Osteoblast (primary cell): Measurements from ENCODE around the gene AUTS2. TPM values are rescaled to one million over a fixed set of nuclear protein-coding genes. Genes with fewer than 3 reads are reported as not detected.

Experiments
- DNase-seq: peaks from one replicate; pipeline ENCODE4 v3.0.0; 2011; ENCODE audit warnings: low spot score, mixed read lengths; ENCODE audit not compliant: insufficient read length; ENCODE audit errors: missing footprints
- H2AFZ ChIP-seq: 2 replicates; pipeline ENCODE4 v1.6.0; 2011; ENCODE audit warnings: mild to moderate bottlenecking, low read length
- H3K27ac ChIP-seq: 2 replicates; pipeline ENCODE4 v1.5.1; 2011; ENCODE audit warnings: mild to moderate bottlenecking, low read depth, low read length, moderate library complexity
- H3K27me3 ChIP-seq: 2 replicates; pipeline ENCODE4 v1.6.0; 2012; ENCODE audit warnings: mild to moderate bottlenecking, control low read depth, inconsistent platforms, low read length, moderate library complexity; ENCODE audit not compliant: insufficient read depth
- H3K36me3 ChIP-seq: 2 replicates; pipeline ENCODE4 v1.5.1; 2011; ENCODE audit warnings: mild to moderate bottlenecking, low read length, control low read depth, moderate library complexity; ENCODE audit not compliant: insufficient read depth
- H3K4me1 ChIP-seq: 2 replicates; pipeline ENCODE4 v1.5.1; 2011; ENCODE audit warnings: mild to moderate bottlenecking, low read length, control low read depth, moderate library complexity; ENCODE audit not compliant: insufficient read depth
- H3K4me2 ChIP-seq: 2 replicates; pipeline ENCODE4 v1.6.0; 2011; ENCODE audit warnings: mild to moderate bottlenecking, low read length; ENCODE audit not compliant: insufficient read depth
- H3K4me3 ChIP-seq: fragments of 200-600 bp; sonication (generic); 3 replicates; pipeline ENCODE4 v1.5.1; 2012; ENCODE audit warnings: mild to moderate bottlenecking, low read length, inconsistent platforms; ENCODE audit not compliant: insufficient read depth
- H3K79me2 ChIP-seq: 2 replicates; pipeline ENCODE4 v1.6.0; 2012; ENCODE audit warnings: mild to moderate bottlenecking, low read length, control low read depth, inconsistent platforms; ENCODE audit not compliant: insufficient read depth
- H3K9me3 ChIP-seq: 2 replicates; pipeline ENCODE4 v1.5.1; 2011; ENCODE audit warnings: low read depth, low read length, control low read depth
- H4K20me1 ChIP-seq: 2 replicates; pipeline ENCODE4 v1.6.0; 2012; ENCODE audit warnings: mild to moderate bottlenecking, low read length, control low read depth; ENCODE audit not compliant: insufficient read depth
- CTCF ChIP-seq: IDR thresholded peaks from 2 replicates; pipeline ENCODE4 v1.5.1; 2011; ENCODE audit warnings: mild to moderate bottlenecking, low read depth, low read length, moderate library complexity; ENCODE audit errors: extremely low read depth
- total RNA-seq: library from RNA; depleted of rRNA; stranded (reverse); fragments of >200 nt; gene quantifications from 2 replicates; pipeline ENCODE4 v1.2.3, GENCODE V29; 2012

Gene AUTS2
- total RNA-seq, 1 donor: 15.2 TPM

DNA sequence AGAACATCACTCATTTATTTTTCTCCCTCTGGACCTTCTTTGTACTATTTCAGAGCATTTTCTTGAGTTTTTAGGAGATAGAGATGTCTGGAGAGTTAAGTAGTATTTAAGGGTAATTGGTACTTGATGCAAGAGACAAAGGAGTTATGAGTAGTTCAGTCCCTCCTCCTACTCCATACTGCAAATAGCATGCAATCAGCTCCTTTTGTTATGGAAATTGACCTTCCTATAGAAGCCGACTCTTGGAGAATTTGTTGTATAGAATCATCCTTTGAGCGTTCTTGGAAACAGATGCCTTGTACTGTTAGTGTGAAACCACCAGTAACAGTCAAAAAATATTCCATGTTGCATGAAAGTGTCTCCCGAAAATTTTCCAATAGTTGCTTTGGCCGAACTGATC lies 1105.5 kb downstream of the AUTS2 start:
- no peak for DNase-seq
- no peak overlapping the region for H3K4me2 ChIP-seq
- no peaks in the 10 kb centered on the region for H3K9me3 ChIP-seq
- no peaks in the 10 kb centered on the region for H3K4me1 ChIP-seq
- H3K4me3 ChIP-seq: no peak overlapping the region
- TF ChIP-seq CTCF: no peak
- peaks cover 7% of the 10 kb centered on the region for H4K20me1 ChIP-seq
- no peak overlapping the region for H2AFZ ChIP-seq
- no peaks in the 10 kb centered on the region for H3K36me3 ChIP-seq
- no peak overlapping the region for H3K27ac ChIP-seq
- H3K27me3 ChIP-seq: no peaks in the 10 kb centered on the region
- H3K79me2 ChIP-seq: peaks cover 73% of the 10 kb centered on the region

DNA sequence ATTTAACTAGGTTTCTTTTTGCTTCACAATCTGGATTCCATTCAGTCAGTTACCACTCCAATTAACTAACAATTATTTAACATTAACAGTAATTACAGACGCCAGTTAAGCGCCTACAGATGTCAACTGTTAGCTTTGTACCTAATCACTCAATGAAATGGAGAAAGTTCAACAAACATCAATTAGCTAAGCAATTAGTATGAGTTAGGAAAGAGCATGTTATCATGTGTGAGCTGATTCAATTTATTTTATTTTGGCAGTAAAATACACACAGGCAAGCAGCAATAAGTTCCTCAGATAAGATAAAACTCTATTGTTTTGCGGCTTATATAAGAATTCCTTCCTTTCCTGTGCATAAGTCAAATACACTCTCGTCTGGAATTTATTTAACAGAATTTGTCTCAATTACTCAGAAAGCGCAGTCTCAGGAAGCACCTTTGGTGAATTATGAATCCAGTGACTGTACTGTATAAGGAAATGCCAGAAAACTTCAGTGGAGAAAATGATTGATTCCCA lies 1106.6 kb downstream of the AUTS2 start:
- Histone ChIP-seq H3K4me2 (no peak overlapping the region), H3K4me3 (no peak overlapping the region), H3K79me2 (peaks cover 70% of the 10 kb centered on the region), H4K20me1 (peaks cover 7% of the 10 kb centered on the region), H3K36me3 (no peaks in the 10 kb centered on the region), H3K27me3 (no peaks in the 10 kb centered on the region), H3K27ac (no peak overlapping the region), H3K4me1 (peaks cover 4% of the 10 kb centered on the region), H3K9me3 (no peaks in the 10 kb centered on the region), H2AFZ (no peak overlapping the region)
- no peak for DNase-seq
- TF ChIP-seq CTCF: no peak

GRCh38 chr7:70706204-70706603 lies 1107.9 kb downstream of the AUTS2 start:
- H3K4me1 ChIP-seq: peaks cover 14% of the 10 kb centered on the region
- H4K20me1 ChIP-seq: peaks cover 11% of the 10 kb centered on the region
- DNase-seq: no peak
- H3K9me3 ChIP-seq: no peaks in the 10 kb centered on the region
- H3K27me3 ChIP-seq: no peaks in the 10 kb centered on the region
- H2AFZ ChIP-seq: no peak overlapping the region
- H3K79me2 ChIP-seq: peaks cover 64% of the 10 kb centered on the region
- no peak for TF ChIP-seq CTCF
- H3K36me3 ChIP-seq: no peaks in the 10 kb centered on the region
- no peak overlapping the region for H3K27ac ChIP-seq
- H3K4me2 ChIP-seq: no peak overlapping the region
- H3K4me3 ChIP-seq: no peak overlapping the region

- peaks cover 14% of the 10 kb centered on the region for H3K4me1 ChIP-seq
- H3K4me3 ChIP-seq: no peak overlapping the region
- H2AFZ ChIP-seq: no peak overlapping the region
- H3K36me3 ChIP-seq: no peaks in the 10 kb centered on the region
- H3K27me3 ChIP-seq: no peaks in the 10 kb centered on the region
- H3K4me2 ChIP-seq: no peak overlapping the region
- TF ChIP-seq CTCF: no peak
- H3K27ac ChIP-seq: no peak overlapping the region
- peaks cover 65% of the 10 kb centered on the region for H3K79me2 ChIP-seq
- no peaks in the 10 kb centered on the region for H3K9me3 ChIP-seq
- H4K20me1 ChIP-seq: peaks cover 11% of the 10 kb centered on the region
- DNase-seq: no peak
Observed at GRCh38 chr7:70706698-70707097, 1108.4 kb downstream of the AUTS2 start.
